ENCODE measurements around the gene AHRR. TPM values are rescaled to one million over a fixed set of nuclear protein-coding genes. Genes with fewer than 3 reads are reported as not detected.
"Not testable (repeated sequence)": the region's sequence is repeated elsewhere in the genome, so short reads cannot be mapped to it uniquely, and the experiment has no call there.

Gene AHRR
- total RNA-seq, 1 experiment from 2014 or later, result 2.2 TPM

GRCh38 chr5:285991-286557, 35.4 kb upstream of the AHRR start:
- no peak overlapping the region for H4K5ac ChIP-seq (ENCODE audit: insufficient read length, low read depth, low read length)
- H4K20me1 ChIP-seq (ENCODE audit: control insufficient read depth, insufficient read depth, insufficient read length), result no peaks in the 10 kb centered on the region

GRCh38 chr5:290200-290599, 31.3 kb upstream of the AHRR start:
- not testable (repeated sequence) for H4K91ac ChIP-seq (ENCODE audit: insufficient read length, low read depth, low read length); H3K56ac ChIP-seq (ENCODE audit: insufficient read length, low read depth, low read length); H3K27ac Mint-ChIP-seq; H3K4ac ChIP-seq (ENCODE audit: low read depth, low read length); H4K20me1 ChIP-seq (ENCODE audit: control insufficient read depth, insufficient read depth, insufficient read length); H3K23me2 ChIP-seq (ENCODE audit: insufficient read length, low read depth, low read length, poor library complexity, severe bottlenecking); DNase-seq; H3K4me1 ChIP-seq (ENCODE audit: insufficient read depth, low read length); H3K79me1 ChIP-seq (ENCODE audit: insufficient read depth, low read depth, low read length, poor library complexity, severe bottlenecking); H4K5ac ChIP-seq (ENCODE audit: insufficient read length, low read depth, low read length); H3K27me3 ChIP-seq (ENCODE audit: insufficient read depth, low read length); H2AFZ ChIP-seq (ENCODE audit: low read length); H2BK120ac ChIP-seq (ENCODE audit: low read depth, low read length, poor library complexity, severe bottlenecking); H3K4me1 Mint-ChIP-seq; H3K18ac ChIP-seq (ENCODE audit: insufficient read length, low read depth, low read length); H4K8ac ChIP-seq (replicated peaks; ENCODE audit: insufficient read length, low read depth, low read length); H3K79me2 ChIP-seq (ENCODE audit: insufficient read depth, low read length); H3K23ac ChIP-seq (ENCODE audit: insufficient read length, low read depth, low read length); H3K4me3 Mint-ChIP-seq; H2BK15ac ChIP-seq (ENCODE audit: low read depth, low read length); H2BK5ac ChIP-seq (ENCODE audit: insufficient read length, low read length); H2BK12ac ChIP-seq (ENCODE audit: insufficient read length, low read depth, low read length); H3K14ac ChIP-seq (ENCODE audit: insufficient read depth, low read length); H3T11ph ChIP-seq (ENCODE audit: low read length); H2BK20ac ChIP-seq (ENCODE audit: low read depth, low read length, poor library complexity, severe bottlenecking); H2AK5ac ChIP-seq (ENCODE audit: insufficient read length, low read length); H3K9me3 ChIP-seq (ENCODE audit: control insufficient read depth, low read depth, low read length); H3K27me3 Mint-ChIP-seq (ENCODE audit: low read depth); H3K9ac ChIP-seq (ENCODE audit: extremely low read depth, insufficient read length, low read length); H3K27ac ChIP-seq (ENCODE audit: insufficient read length, low read depth, low read length); H3K4me2 ChIP-seq (ENCODE audit: insufficient read depth, insufficient read length, low read length)
- WGBS (ENCODE audit: extremely low coverage, insufficient read length, low lambda C conversion rate), result no CpG with 5 or more reads among the region's 13 CpGs
- H3K9me3 Mint-ChIP-seq, result peaks cover 13 to 18% of the 10 kb centered on the region in 2 experiments
- H3K36me3 Mint-ChIP-seq (ENCODE audit: insufficient read depth in 1 of 3, low read depth in 3 of 3), result peaks cover 48 to 59% (median 51%) of the 10 kb centered on the region in 3 experiments

More at GRCh38 chr5:285991-286557, 35.4 kb upstream of the AHRR start:
- Mint-ChIP-seq H3K4me1 (peaks cover 0 to 2% of the 10 kb centered on the region in 2 experiments; a peak in 1 of 4 replicates), H3K27ac (peak overlapping the region in 2 of 3 experiments; percentile 24 to 91; a peak in 2 of 7 replicates), H3K27me3 (ENCODE audit: low read depth) (no peaks in the 10 kb centered on the region; the same call in 1 of the 2 replicates), H3K36me3 (ENCODE audit: insufficient read depth in 1 of 3, low read depth in 3 of 3) (peaks cover 62 to 68% (median 66%) of the 10 kb centered on the region in 3 experiments), H3K9me3 (peaks cover 32 to 33% of the 10 kb centered on the region in 2 experiments), H3K4me3 (no peak overlapping the region)
- no peak overlapping the region for H2BK20ac ChIP-seq (ENCODE audit: low read depth, low read length, poor library complexity, severe bottlenecking)
- H3K4me2 ChIP-seq (ENCODE audit: insufficient read depth, insufficient read length, low read length), result no peak overlapping the region
- no peak overlapping the region for H2AK5ac ChIP-seq (ENCODE audit: insufficient read length, low read length)
- H3K18ac ChIP-seq (ENCODE audit: insufficient read length, low read depth, low read length), result no peak overlapping the region
- no peak overlapping the region for H4K91ac ChIP-seq (ENCODE audit: insufficient read length, low read depth, low read length)
- H3K14ac ChIP-seq (ENCODE audit: insufficient read depth, low read length), result no peak overlapping the region
- H3K9me3 ChIP-seq (ENCODE audit: control insufficient read depth, low read depth, low read length), result peaks cover 7% of the 10 kb centered on the region
- H3K4me1 ChIP-seq (ENCODE audit: insufficient read depth, low read length), result no peaks in the 10 kb centered on the region
- no peak overlapping the region for H4K8ac ChIP-seq (replicated peaks; ENCODE audit: insufficient read length, low read depth, low read length)
- H2BK120ac ChIP-seq (ENCODE audit: low read depth, low read length, poor library complexity, severe bottlenecking), result no peak overlapping the region
- H2BK5ac ChIP-seq (ENCODE audit: insufficient read length, low read length), result no peak overlapping the region
- no peak overlapping the region for H2BK12ac ChIP-seq (ENCODE audit: insufficient read length, low read depth, low read length)
- H3K27ac ChIP-seq (ENCODE audit: insufficient read length, low read depth, low read length), result no peak overlapping the region
- H3K23ac ChIP-seq (ENCODE audit: insufficient read length, low read depth, low read length), result no peak overlapping the region
- no peaks in the 10 kb centered on the region for H3K27me3 ChIP-seq (ENCODE audit: insufficient read depth, low read length)
- H3K79me1 ChIP-seq (ENCODE audit: insufficient read depth, low read depth, low read length, poor library complexity, severe bottlenecking), result peaks cover 13% of the 10 kb centered on the region
- no peak overlapping the region for H2BK15ac ChIP-seq (ENCODE audit: low read depth, low read length)
- no peak overlapping the region for H2AFZ ChIP-seq (ENCODE audit: low read length)
- WGBS (ENCODE audit: extremely low coverage, insufficient read length, low lambda C conversion rate), result no CpG with 5 or more reads among the region's 14 CpGs
- no peak overlapping the region for H3K56ac ChIP-seq (ENCODE audit: insufficient read length, low read depth, low read length)
- no peak overlapping the region for H3K4ac ChIP-seq (ENCODE audit: low read depth, low read length)
- no peak for TF ChIP-seq CTCF (conservative IDR thresholded peaks at IDR 0.05)
- peaks cover 18% of the 10 kb centered on the region; the same call in 1 of the 2 replicates for H3K79me2 ChIP-seq (ENCODE audit: insufficient read depth, low read length)
- no peaks in the 10 kb centered on the region for H3K23me2 ChIP-seq (ENCODE audit: insufficient read length, low read depth, low read length, poor library complexity, severe bottlenecking)
- no peak for DNase-seq
- H3T11ph ChIP-seq (ENCODE audit: low read length), result no peak overlapping the region
- H3K9ac ChIP-seq (ENCODE audit: extremely low read depth, insufficient read length, low read length), result no peak overlapping the region
